Lower lobe of right lung (tissue), 2 donors: ENCODE results near the gene CA9. TPM values are rescaled to one million over a fixed set of nuclear protein-coding genes. Genes with fewer than 3 reads are reported as not detected.

Source experiments
- ATAC-seq, 2 donors: fragments of 200-7000 bp; cut with Tn5 transposase; one replicate each; pipeline ENCODE4 v1.9.1; 2020 to 2022; ENCODE audit warnings: mild to moderate bottlenecking in 2 of 2, moderate library complexity in 2 of 2
- DNase-seq: peaks from one replicate; pipeline ENCODE4 v3.0.0-alpha.2; 2020
- H3K27ac ChIP-seq: fragments of 200-600 bp; one replicate; pipeline ENCODE4 v1.8.0; 2022
- H3K27me3 ChIP-seq: fragments of 200-600 bp; one replicate; pipeline ENCODE4 v1.8.0; 2022; ENCODE audit warnings: low read depth
- H3K36me3 ChIP-seq: fragments of 200-600 bp; one replicate; pipeline ENCODE4 v1.8.0; 2022; ENCODE audit warnings: mild to moderate bottlenecking
- H3K4me1 ChIP-seq: fragments of 200-600 bp; one replicate; pipeline ENCODE4 v1.8.0; 2022
- H3K4me3 ChIP-seq: fragments of 200-600 bp; one replicate; pipeline ENCODE4 v1.8.0; 2022; ENCODE audit warnings: mild to moderate bottlenecking
- H3K9me3 ChIP-seq: fragments of 200-600 bp; one replicate; pipeline ENCODE4 v1.8.0; 2022
- intact Hi-C: fragments of 100-400 bp; cut with DNase I; formaldehyde crosslinking; loops from one replicate; pipeline ENCODE4 v1.11.0; 2022
- total RNA-seq: library from RNA; stranded (reverse); fragmentation: NEBNext Ultra II Directional; extraction: Animal tissue kit (Norgen Biotek cat#: 25700); gene quantifications from one replicate; pipeline ENCODE4 v1.2.1, GENCODE V29; 2021
- TF ChIP-seq, protein P1 (sequence below): fragments of 200-600 bp; IDR thresholded peaks from one replicate; pipeline ENCODE4 v1.8.0; 2022; ENCODE audit warnings: antibody characterized with exemption, mild to moderate bottlenecking
- donor health status: DM: no; HTN: yes; CAD: no; lungs with severe emphysema.

The CA9 gene
- total RNA-seq, 1 donor from 2014 or later = not detected

DNA sequence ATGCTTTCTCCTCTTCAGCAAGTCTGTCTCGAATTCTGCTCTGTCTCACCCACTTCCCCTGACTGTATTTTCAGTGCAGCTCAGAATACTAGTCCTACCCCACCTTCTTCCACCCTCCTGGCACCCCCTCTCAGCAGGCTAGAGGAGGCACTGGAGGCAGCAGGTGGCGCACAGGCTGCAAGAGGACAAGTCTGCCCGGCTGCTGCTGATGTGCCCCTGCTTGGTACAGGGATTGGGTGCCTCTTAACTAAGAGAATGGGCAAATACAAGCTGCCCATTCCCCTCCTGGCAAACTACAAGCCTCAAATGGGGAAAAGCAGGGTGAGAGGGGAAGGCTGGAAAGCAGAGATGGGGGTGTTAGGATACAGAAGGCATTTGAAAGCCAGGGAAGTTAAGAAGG is 53.2 kb downstream of the CA9 start:
- H3K4me1 ChIP-seq = peaks cover 55% of the 10 kb centered on the region
- H3K27me3 ChIP-seq = no peaks in the 10 kb centered on the region
- peak overlapping the region; percentile 71 for H3K27ac ChIP-seq
- DNase-seq = peak; percentile 68
- ATAC-seq = peak; percentile 50 to 51
- peak overlapping the region; percentile 84 for H3K4me3 ChIP-seq
- intact Hi-C loops = no loop called here
- TF ChIP-seq, protein P1, sequence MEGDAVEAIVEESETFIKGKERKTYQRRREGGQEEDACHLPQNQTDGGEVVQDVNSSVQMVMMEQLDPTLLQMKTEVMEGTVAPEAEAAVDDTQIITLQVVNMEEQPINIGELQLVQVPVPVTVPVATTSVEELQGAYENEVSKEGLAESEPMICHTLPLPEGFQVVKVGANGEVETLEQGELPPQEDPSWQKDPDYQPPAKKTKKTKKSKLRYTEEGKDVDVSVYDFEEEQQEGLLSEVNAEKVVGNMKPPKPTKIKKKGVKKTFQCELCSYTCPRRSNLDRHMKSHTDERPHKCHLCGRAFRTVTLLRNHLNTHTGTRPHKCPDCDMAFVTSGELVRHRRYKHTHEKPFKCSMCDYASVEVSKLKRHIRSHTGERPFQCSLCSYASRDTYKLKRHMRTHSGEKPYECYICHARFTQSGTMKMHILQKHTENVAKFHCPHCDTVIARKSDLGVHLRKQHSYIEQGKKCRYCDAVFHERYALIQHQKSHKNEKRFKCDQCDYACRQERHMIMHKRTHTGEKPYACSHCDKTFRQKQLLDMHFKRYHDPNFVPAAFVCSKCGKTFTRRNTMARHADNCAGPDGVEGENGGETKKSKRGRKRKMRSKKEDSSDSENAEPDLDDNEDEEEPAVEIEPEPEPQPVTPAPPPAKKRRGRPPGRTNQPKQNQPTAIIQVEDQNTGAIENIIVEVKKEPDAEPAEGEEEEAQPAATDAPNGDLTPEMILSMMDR = no peak
- H3K9me3 ChIP-seq = no peaks in the 10 kb centered on the region
- peaks cover 49% of the 10 kb centered on the region for H3K36me3 ChIP-seq

DNA sequence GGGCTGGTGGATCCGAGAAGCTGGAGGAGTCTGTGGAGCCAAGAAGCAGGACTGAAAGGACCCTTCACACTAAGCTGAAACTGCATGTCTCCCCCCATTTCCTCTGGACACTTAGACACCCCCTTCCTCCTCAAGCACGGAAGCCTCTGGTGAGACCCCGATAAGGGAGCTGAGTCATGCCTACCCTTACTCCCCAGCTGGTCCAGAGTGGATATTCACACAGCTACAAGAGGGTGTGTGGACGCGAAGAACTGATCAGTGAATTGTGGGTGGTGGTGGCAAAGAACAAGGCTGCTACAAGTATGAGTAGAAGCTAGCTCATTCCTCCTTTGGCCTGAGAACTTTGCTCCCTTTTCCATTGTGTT is 53.9 kb downstream of the CA9 start:
- peaks cover 55% of the 10 kb centered on the region for H3K4me1 ChIP-seq
- no peak for DNase-seq
- H3K9me3 ChIP-seq = no peaks in the 10 kb centered on the region
- H3K27ac ChIP-seq = peak overlapping the region; percentile 71
- intact Hi-C loops = no loop called here
- peak overlapping the region; percentile 84 for H3K4me3 ChIP-seq
- no peaks in the 10 kb centered on the region for H3K27me3 ChIP-seq
- no peak for ATAC-seq
- peaks cover 42% of the 10 kb centered on the region for H3K36me3 ChIP-seq
- TF ChIP-seq, protein P1 = no peak

GRCh38 chr9:35728041-35728971 is 54.6 kb downstream of the CA9 start:
- TF ChIP-seq, protein P1 = no peak
- intact Hi-C loops = no loop called here
- DNase-seq (peak; percentile 74), ATAC-seq (peak in 1 of 2 donors; percentile 3)
- H3K36me3 ChIP-seq = peaks cover 35% of the 10 kb centered on the region
- H3K4me1 ChIP-seq = peaks cover 59% of the 10 kb centered on the region
- peak overlapping the region; percentile 71 for H3K27ac ChIP-seq
- H3K27me3 ChIP-seq = no peaks in the 10 kb centered on the region
- peak overlapping the region; percentile 84 for H3K4me3 ChIP-seq
- H3K9me3 ChIP-seq = no peaks in the 10 kb centered on the region

- Histone ChIP-seq H3K27me3 (no peaks in the 10 kb centered on the region), H3K36me3 (peaks cover 28% of the 10 kb centered on the region), H3K27ac (peak overlapping the region; percentile 71), H3K9me3 (no peaks in the 10 kb centered on the region), H3K4me3 (peak overlapping the region; percentile 84), H3K4me1 (peaks cover 66% of the 10 kb centered on the region)
- TF ChIP-seq, protein P1 = no peak
- ATAC-seq = no peak
- no peak for DNase-seq
- intact Hi-C loops = no loop called here
These were observed 55.4 kb downstream of the CA9 start for GRCh38 chr9:35729101-35729500.

DNA sequence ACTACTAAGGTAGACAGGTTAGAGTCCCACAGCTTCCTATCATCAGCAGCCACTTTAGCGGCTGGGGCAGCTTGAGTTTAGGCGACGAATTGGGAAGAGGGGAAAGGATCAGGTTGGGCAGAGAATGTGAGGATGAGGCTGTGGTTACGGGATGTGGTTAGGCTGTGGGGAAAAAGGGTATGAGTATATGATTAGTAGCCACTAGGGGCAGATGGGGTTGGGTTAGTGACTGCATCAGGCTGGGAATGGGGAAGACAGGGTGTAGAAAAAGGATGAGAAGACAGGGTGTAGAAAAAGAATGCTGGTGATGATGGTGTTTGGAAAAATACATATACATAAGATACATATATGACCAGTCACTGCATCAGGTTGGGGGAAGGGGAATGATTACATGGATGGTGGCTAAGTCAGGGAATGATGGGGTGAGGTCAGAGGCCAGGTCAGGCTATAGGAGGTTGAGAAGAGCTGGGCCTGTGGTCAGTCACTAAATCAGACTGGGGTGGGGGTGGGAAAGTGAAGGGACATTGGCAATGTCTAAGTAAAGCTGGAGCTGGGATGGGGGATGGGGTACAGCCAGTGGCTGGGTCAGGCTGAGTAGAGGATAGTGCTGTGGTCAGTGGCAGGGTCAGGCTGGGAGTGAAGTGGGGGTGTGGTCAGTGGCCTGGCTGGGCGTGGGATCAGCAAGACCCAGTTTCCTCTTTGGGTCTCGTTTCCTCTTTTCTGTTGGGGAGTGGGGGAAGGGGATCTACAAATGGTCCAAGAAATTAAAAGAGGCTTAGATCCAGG is 56.2 kb downstream of the CA9 start:
- peaks cover 67% of the 10 kb centered on the region for H3K4me1 ChIP-seq

More for the DNA sequence above, 56.2 kb downstream of the CA9 start:
- TF ChIP-seq, protein P1 = peak; percentile 32
- DNase-seq (peak; percentile 86), ATAC-seq (peak in 1 of 2 donors; percentile 10)
- no peaks in the 10 kb centered on the region for H3K27me3 ChIP-seq
- peaks cover 28% of the 10 kb centered on the region for H3K36me3 ChIP-seq
- peak overlapping the region; percentile 84 for H3K4me3 ChIP-seq
- no peaks in the 10 kb centered on the region for H3K9me3 ChIP-seq
- H3K27ac ChIP-seq = peak overlapping the region; percentile 71
- intact Hi-C loops = no loop called here
